Calu3 (cell line): ENCODE measurements around the gene RNF150. TPM values are rescaled to one million over a fixed set of nuclear protein-coding genes. Genes with fewer than 3 reads are reported as not detected.

Source experiments
- BruUV-seq: library from RNA; stranded (reverse); fragments of 400-500 nt; replicated peaks from 2 replicates; lab custom pipeline; 2021; lab: Mats Ljungman, UMichigan
- CTCF ChIA-PET: fragments of 300-600 bp; sonication (Branson Sonifier 250); formaldehyde crosslinking; loops from one replicate; lab custom pipeline; 2022; ENCODE audit warnings: antibody characterized with exemption; lab: Charles Lee
- DNase-seq: peaks from one replicate; pipeline ENCODE4 v3.0.0; 2022
- H3K27ac Mint-ChIP-seq: one replicate; pipeline ENCODE4 v1.8.0; 2022; ENCODE audit warnings: mixed read lengths; ENCODE audit not compliant: unreplicated experiment
- H3K27me3 Mint-ChIP-seq: one replicate; pipeline ENCODE4 v1.8.0; 2022; ENCODE audit warnings: mixed read lengths; ENCODE audit not compliant: unreplicated experiment
- H3K36me3 Mint-ChIP-seq: one replicate; pipeline ENCODE4 v1.8.0; 2022; ENCODE audit warnings: mild to moderate bottlenecking, moderate library complexity, mixed read lengths; ENCODE audit not compliant: insufficient read depth, unreplicated experiment
- H3K4me1 Mint-ChIP-seq: one replicate; pipeline ENCODE4 v1.8.0; 2022; ENCODE audit warnings: mild to moderate bottlenecking, low read depth, mixed read lengths; ENCODE audit not compliant: unreplicated experiment
- H3K4me3 Mint-ChIP-seq: one replicate; pipeline ENCODE4 v1.8.0; 2022; ENCODE audit warnings: mild to moderate bottlenecking, low read depth, moderate library complexity, mixed read lengths; ENCODE audit not compliant: unreplicated experiment
- H3K9me3 Mint-ChIP-seq: one replicate; pipeline ENCODE4 v1.8.0; 2022; ENCODE audit warnings: low read depth, mixed read lengths; ENCODE audit not compliant: unreplicated experiment
- CTCF ChIP-seq: fragments of 200-600 bp; IDR thresholded peaks from one replicate; pipeline ENCODE4 v1.8.0; 2022; ENCODE audit warnings: antibody characterized with exemption; ENCODE audit not compliant: unreplicated experiment
- intact Hi-C: fragments of 100-400 bp; cut with micrococcal nuclease; formaldehyde crosslinking; loops from one replicate; pipeline ENCODE4 v1.10.0; 2022; ENCODE audit not compliant: unreplicated experiment
- total RNA-seq: library from RNA; stranded (reverse); gene quantifications from 2 replicates; pipeline ENCODE4 v1.2.3, GENCODE V29; 2022

RNF150 gene
- total RNA-seq, 1 experiment from 2014 or later = 0.14 TPM

GRCh38 chr4:140932501-140933045 is 200.7 kb downstream of the RNF150 start:
- TF ChIP-seq CTCF = no peak
- no peaks in the 10 kb centered on the region for H3K36me3 Mint-ChIP-seq
- H3K4me3 Mint-ChIP-seq = no peak overlapping the region
- H3K27ac Mint-ChIP-seq = no peak overlapping the region
- CTCF ChIA-PET = no interaction called here
- H3K27me3 Mint-ChIP-seq = peaks cover 51% of the 10 kb centered on the region
- no peaks in the 10 kb centered on the region for H3K9me3 Mint-ChIP-seq
- no peaks in the 10 kb centered on the region for H3K4me1 Mint-ChIP-seq
- BruUV-seq = no TSS peak
- intact Hi-C loops = no loop called here
- no peak for DNase-seq

- Mint-ChIP-seq H3K36me3 (no peaks in the 10 kb centered on the region), H3K4me1 (no peaks in the 10 kb centered on the region), H3K9me3 (no peaks in the 10 kb centered on the region), H3K27me3 (peaks cover 58% of the 10 kb centered on the region), H3K4me3 (no peak overlapping the region), H3K27ac (no peak overlapping the region)
- BruUV-seq = no TSS peak
- intact Hi-C loops = no loop called here
- CTCF ChIA-PET = no interaction called here
- no peak for TF ChIP-seq CTCF
- DNase-seq = no peak
Measured at GRCh38 chr4:140931911-140932310, 201.4 kb downstream of the RNF150 start.

DNA sequence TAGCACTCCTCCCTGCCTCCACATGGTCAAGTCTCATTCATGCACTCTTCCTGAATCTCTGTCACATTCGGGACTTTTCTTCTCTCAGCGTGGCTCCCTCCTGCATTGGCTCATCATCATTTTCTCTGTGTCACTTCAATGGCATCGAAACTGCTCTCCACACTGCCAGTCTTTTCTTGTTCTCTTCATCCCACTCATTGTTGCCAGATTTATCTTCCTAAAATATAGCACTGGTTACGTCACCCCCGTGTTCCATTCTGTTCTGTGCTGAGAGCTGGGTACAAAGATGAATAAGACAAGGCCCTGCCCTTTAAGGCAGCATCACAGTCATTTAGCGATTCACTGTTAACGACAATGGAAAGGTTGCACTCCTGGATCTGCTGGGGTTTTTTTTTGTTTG is 202.7 kb downstream of the RNF150 start:
- no peak for DNase-seq
- CTCF ChIA-PET = no interaction called here
- no peaks in the 10 kb centered on the region for H3K36me3 Mint-ChIP-seq
- H3K27ac Mint-ChIP-seq = no peak overlapping the region
- no peak for TF ChIP-seq CTCF
- intact Hi-C loops = no loop called here
- no peaks in the 10 kb centered on the region for H3K9me3 Mint-ChIP-seq
- H3K4me1 Mint-ChIP-seq = no peaks in the 10 kb centered on the region
- peaks cover 62% of the 10 kb centered on the region for H3K27me3 Mint-ChIP-seq
- no peak overlapping the region for H3K4me3 Mint-ChIP-seq
- no TSS peak for BruUV-seq

- Mint-ChIP-seq H3K9me3 (no peaks in the 10 kb centered on the region), H3K27me3 (peaks cover 62% of the 10 kb centered on the region), H3K27ac (no peak overlapping the region), H3K4me3 (no peak overlapping the region), H3K36me3 (no peaks in the 10 kb centered on the region), H3K4me1 (no peaks in the 10 kb centered on the region)
- CTCF ChIA-PET = no interaction called here
- BruUV-seq = no TSS peak
- no peak for DNase-seq
- intact Hi-C loops = no loop called here
- TF ChIP-seq CTCF = no peak
Measured at GRCh38 chr4:140930011-140930410, 203.3 kb downstream of the RNF150 start.
